Bronchial epithelial cell (primary cell): ENCODE data around the gene RPE. TPM values are rescaled to one million over a fixed set of nuclear protein-coding genes. Genes with fewer than 3 reads are reported as not detected.

Experiments used
- DNase-seq: peaks from one replicate; pipeline ENCODE4 v3.0.0-alpha.2; 2010; ENCODE audit warnings: low read depth
- FAIRE-seq: peaks from 2 replicates; lab custom pipeline; 2011; peaks lifted over from hg19 to GRCh38; lab: Jason Lieb, UNC
- H3K27me3 ChIP-seq: 2 replicates; pipeline ENCODE4 v1.5.1; 2011; ENCODE audit warnings: low read length; ENCODE audit not compliant: control insufficient read depth, insufficient read depth
- H3K36me3 ChIP-seq: 2 replicates; pipeline ENCODE4 v1.5.1; 2011; ENCODE audit warnings: low read length; ENCODE audit not compliant: control insufficient read depth, insufficient read depth
- H3K4me3 ChIP-seq: 2 replicates; pipeline ENCODE4 v1.5.1; 2011; ENCODE audit warnings: mild to moderate bottlenecking, low read depth, low read length, control low read depth
- CTCF ChIP-seq: IDR thresholded peaks from 2 replicates; pipeline ENCODE4 v1.5.1; 2011; ENCODE audit warnings: mild to moderate bottlenecking, moderate library complexity, low read length, control low read depth, inconsistent platforms; ENCODE audit not compliant: insufficient read depth, severe bottlenecking
- total RNA-seq: library from RNA; depleted of rRNA; stranded (reverse); fragments of >200 nt; gene quantifications from 2 replicates; pipeline ENCODE4 v1.2.1, GENCODE V29; 2014

RPE gene
- total RNA-seq, 1 donor from 2014 or later = 130 TPM

GRCh38 chr2:210046851-210047500 lies 44.5 kb downstream of the RPE start:
- FAIRE-seq (no peak), DNase-seq (no peak)
- no peaks in the 10 kb centered on the region for H3K36me3 ChIP-seq
- H3K27me3 ChIP-seq = no peaks in the 10 kb centered on the region
- no peak for TF ChIP-seq CTCF
- H3K4me3 ChIP-seq = no peak overlapping the region

- DNase-seq (no peak), FAIRE-seq (no peak)
- Histone ChIP-seq H3K36me3 (no peaks in the 10 kb centered on the region), H3K27me3 (no peaks in the 10 kb centered on the region), H3K4me3 (no peak overlapping the region)
- no peak for TF ChIP-seq CTCF
These were observed 47.4 kb downstream of the RPE start for GRCh38 chr2:210049831-210050230.

- FAIRE-seq = no peak
These were observed 48.4 kb downstream of the RPE start for GRCh38 chr2:210050885-210051284.

GRCh38 chr2:210054696-210055095 lies 52.3 kb downstream of the RPE start:
- DNase-seq = no peak
- H3K27me3 ChIP-seq = no peaks in the 10 kb centered on the region
- H3K4me3 ChIP-seq = no peak overlapping the region
- FAIRE-seq = no peak
- no peaks in the 10 kb centered on the region for H3K36me3 ChIP-seq
- no peak for TF ChIP-seq CTCF

More at GRCh38 chr2:210050885-210051284, 48.4 kb downstream of the RPE start:
- Histone ChIP-seq H3K36me3 (no peaks in the 10 kb centered on the region), H3K27me3 (no peaks in the 10 kb centered on the region), H3K4me3 (no peak overlapping the region)
- TF ChIP-seq CTCF = no peak
- no peak for DNase-seq

- no peaks in the 10 kb centered on the region for H3K36me3 ChIP-seq
- no peak for FAIRE-seq
- no peak for TF ChIP-seq CTCF
- H3K4me3 ChIP-seq = no peak overlapping the region
- DNase-seq = no peak
- H3K27me3 ChIP-seq = no peaks in the 10 kb centered on the region
These were observed 53.4 kb downstream of the RPE start for GRCh38 chr2:210055825-210056224.

- H3K36me3 ChIP-seq = no peaks in the 10 kb centered on the region
- no peak for DNase-seq
- H3K27me3 ChIP-seq = no peaks in the 10 kb centered on the region
- no peak for FAIRE-seq
- no peak overlapping the region for H3K4me3 ChIP-seq
- no peak for TF ChIP-seq CTCF
These were observed 60.9 kb downstream of the RPE start for GRCh38 chr2:210063306-210063705.
